GM23338 (cell line): ENCODE results near the gene AK2.

ENCODE experiments used
- CREB1 ChIP-seq: fragments of 250-450 bp; sonication (Bioruptor Pico); IDR thresholded peaks from 2 replicates; pipeline ENCODE4 v1.5.0; 2020; ENCODE audit warnings: low read depth, mild to moderate bottlenecking, moderate library complexity
- EZH2phosphoT487 ChIP-seq: fragments of 200-600 bp; sonication (generic); IDR thresholded peaks from one replicate; pipeline ENCODE4 v1.8.1; 2018; ENCODE audit warnings: antibody characterized with exemption; ENCODE audit not compliant: unreplicated experiment
- TF ChIP-seq, protein P1 (sequence below), 2 experiments: fragments of 200-600 bp in 1 of 2; sonication (generic) in 1 of 2; conservative IDR thresholded peaks; 2 replicates each; pipeline versions ENCODE4 v1.5.1 to v1.6.1; 2016 to 2017; ENCODE audit warnings: antibody characterized with exemption in 2 of 2, low read depth in 2 of 2, mild to moderate bottlenecking in 2 of 2, moderate library complexity in 1 of 2

DNA sequence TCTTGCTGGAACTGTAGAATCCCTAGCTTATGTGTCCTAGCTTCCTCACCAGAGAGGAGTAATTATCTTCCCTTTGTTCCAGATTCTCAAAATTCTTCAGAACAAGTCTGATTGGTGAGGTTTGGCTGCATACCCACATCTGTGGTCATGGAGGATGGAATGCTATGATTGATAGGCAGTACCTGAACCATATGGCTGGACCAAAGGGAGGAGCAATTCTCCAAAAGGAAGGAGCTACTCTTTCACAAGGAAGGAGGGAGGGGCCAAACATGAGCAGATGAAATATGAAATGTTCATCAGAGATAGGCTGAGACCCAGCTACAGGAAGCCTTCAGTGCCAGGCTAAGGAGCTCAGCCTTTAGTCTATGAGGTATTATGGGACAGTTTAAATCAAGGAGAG is 67.1 kb downstream of the AK2 start:
- TF ChIP-seq, protein P1, sequence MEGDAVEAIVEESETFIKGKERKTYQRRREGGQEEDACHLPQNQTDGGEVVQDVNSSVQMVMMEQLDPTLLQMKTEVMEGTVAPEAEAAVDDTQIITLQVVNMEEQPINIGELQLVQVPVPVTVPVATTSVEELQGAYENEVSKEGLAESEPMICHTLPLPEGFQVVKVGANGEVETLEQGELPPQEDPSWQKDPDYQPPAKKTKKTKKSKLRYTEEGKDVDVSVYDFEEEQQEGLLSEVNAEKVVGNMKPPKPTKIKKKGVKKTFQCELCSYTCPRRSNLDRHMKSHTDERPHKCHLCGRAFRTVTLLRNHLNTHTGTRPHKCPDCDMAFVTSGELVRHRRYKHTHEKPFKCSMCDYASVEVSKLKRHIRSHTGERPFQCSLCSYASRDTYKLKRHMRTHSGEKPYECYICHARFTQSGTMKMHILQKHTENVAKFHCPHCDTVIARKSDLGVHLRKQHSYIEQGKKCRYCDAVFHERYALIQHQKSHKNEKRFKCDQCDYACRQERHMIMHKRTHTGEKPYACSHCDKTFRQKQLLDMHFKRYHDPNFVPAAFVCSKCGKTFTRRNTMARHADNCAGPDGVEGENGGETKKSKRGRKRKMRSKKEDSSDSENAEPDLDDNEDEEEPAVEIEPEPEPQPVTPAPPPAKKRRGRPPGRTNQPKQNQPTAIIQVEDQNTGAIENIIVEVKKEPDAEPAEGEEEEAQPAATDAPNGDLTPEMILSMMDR (conservative IDR thresholded peaks at IDR 0.05; ENCODE audit: low read depth in 2 of 2), result no peak
- TF ChIP-seq CREB1 (CRISPR knock-in tag) (no peak), EZH2phosphoT487 (no peak)
